DND-41 (cell line): Measurements from ENCODE around the gene EPB41L4A.

Source experiments
- CTCF ChIP-seq: IDR thresholded peaks from 2 replicates; pipeline ENCODE4 v1.5.1; 2012; ENCODE audit warnings: borderline replicate concordance, low read length, moderate library complexity, mild to moderate bottlenecking; ENCODE audit not compliant: poor library complexity, severe bottlenecking; ENCODE audit errors: extremely low read depth
- EZH2 ChIP-seq: IDR thresholded peaks from 3 replicates; pipeline ENCODE4 v1.6.1; 2012; ENCODE audit warnings: borderline replicate concordance, low read depth, mild to moderate bottlenecking, moderate library complexity, low read length, inconsistent platforms; ENCODE audit not compliant: severe bottlenecking

DNA sequence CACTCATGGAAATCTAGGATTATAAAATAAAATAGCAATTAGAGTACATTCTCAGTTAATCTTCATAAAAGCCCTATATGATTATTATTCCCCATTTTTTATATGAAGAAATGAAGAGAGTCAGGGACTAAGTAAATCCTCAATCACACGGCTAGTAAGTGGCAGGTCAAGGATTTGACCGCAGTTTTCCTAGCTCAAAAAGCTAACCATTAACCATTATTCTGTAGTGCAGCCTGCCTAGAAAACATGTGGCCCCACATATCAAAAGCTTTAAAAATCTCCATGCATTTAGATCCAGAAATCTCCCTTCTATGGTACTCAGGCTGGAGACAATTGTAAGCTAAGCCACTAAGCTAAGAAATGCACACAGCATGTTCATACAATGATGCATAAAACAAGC lies 21.4 kb downstream of the EPB41L4A start:
- no peak for TF ChIP-seq CTCF
- TF ChIP-seq EZH2: no peak
